Activated naive CD4-positive, alpha-beta T cell treated with anti-CD3 and anti-CD28 coated beads, Interleukin-2, amount 10 ng/mL, durations not matched to agents 7 days and 5 days (primary cell): ENCODE results near the gene PEX6.

Experiments used
- CTCF ChIA-PET: fragments of 350-600 bp; sonication (Branson Sonifier 250); formaldehyde crosslinking; loops from one replicate; lab custom pipeline; 2021; ENCODE audit warnings: antibody characterized with exemption; lab: Charles Lee
- DNase-seq: peaks from one replicate; pipeline ENCODE4 v3.0.0-alpha.2; 2020
- H3K27ac Mint-ChIP-seq: one replicate; pipeline ENCODE4 v1.8.0; 2021; ENCODE audit warnings: mild to moderate bottlenecking, moderate library complexity, mixed read lengths
- H3K27me3 Mint-ChIP-seq: one replicate; pipeline ENCODE4 v1.8.0; 2021; ENCODE audit warnings: mild to moderate bottlenecking, mixed read lengths
- H3K36me3 Mint-ChIP-seq: one replicate; pipeline ENCODE4 v1.8.0; 2021; ENCODE audit warnings: mixed read lengths
- H3K4me1 Mint-ChIP-seq: one replicate; pipeline ENCODE4 v1.8.0; 2021; ENCODE audit warnings: mixed read lengths
- H3K4me3 Mint-ChIP-seq: one replicate; pipeline ENCODE4 v1.8.0; 2021; ENCODE audit warnings: mild to moderate bottlenecking, moderate library complexity, mixed read lengths
- H3K9me3 Mint-ChIP-seq: one replicate; pipeline ENCODE4 v1.8.0; 2021; ENCODE audit warnings: mixed read lengths

Gene PEX6, protein sequence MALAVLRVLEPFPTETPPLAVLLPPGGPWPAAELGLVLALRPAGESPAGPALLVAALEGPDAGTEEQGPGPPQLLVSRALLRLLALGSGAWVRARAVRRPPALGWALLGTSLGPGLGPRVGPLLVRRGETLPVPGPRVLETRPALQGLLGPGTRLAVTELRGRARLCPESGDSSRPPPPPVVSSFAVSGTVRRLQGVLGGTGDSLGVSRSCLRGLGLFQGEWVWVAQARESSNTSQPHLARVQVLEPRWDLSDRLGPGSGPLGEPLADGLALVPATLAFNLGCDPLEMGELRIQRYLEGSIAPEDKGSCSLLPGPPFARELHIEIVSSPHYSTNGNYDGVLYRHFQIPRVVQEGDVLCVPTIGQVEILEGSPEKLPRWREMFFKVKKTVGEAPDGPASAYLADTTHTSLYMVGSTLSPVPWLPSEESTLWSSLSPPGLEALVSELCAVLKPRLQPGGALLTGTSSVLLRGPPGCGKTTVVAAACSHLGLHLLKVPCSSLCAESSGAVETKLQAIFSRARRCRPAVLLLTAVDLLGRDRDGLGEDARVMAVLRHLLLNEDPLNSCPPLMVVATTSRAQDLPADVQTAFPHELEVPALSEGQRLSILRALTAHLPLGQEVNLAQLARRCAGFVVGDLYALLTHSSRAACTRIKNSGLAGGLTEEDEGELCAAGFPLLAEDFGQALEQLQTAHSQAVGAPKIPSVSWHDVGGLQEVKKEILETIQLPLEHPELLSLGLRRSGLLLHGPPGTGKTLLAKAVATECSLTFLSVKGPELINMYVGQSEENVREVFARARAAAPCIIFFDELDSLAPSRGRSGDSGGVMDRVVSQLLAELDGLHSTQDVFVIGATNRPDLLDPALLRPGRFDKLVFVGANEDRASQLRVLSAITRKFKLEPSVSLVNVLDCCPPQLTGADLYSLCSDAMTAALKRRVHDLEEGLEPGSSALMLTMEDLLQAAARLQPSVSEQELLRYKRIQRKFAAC

DNA sequence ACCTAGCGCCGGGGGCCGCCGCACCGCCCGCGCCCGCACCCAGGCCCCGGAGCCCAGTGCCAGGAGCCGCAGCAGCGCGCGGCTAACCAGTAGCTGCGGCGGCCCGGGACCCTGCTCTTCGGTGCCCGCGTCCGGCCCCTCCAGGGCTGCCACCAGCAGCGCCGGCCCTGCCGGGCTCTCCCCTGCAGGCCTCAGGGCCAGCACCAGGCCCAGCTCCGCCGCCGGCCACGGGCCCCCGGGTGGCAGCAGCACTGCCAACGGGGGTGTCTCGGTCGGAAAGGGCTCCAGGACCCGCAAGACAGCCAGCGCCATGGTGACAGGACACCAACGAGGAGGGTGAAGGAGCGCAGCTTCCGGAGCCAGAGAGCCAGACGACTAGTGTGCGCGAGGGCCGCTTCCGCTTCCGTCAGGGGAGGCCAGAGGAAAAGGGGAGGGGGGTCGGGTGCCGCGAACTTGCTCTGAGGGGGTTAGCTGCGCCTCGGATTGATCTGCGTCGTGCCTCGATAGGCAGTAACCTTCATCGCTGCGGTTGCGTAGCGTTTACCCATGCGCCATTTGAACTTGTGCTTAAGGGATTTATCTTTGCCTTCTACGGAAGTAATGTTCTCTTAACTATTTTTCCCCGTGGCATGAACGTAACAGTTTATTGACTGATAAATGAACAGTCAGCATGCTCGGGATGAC lies at the start of gene PEX6:
PEX6 (minus strand) TSS at position 343 of the 684 bp plus-strand sequence; CDS start at position 312, 31 bp downstream.
- no peaks in the 10 kb centered on the region for H3K9me3 Mint-ChIP-seq
- peaks cover 18% of the 10 kb centered on the region for H3K36me3 Mint-ChIP-seq
- CTCF ChIA-PET = interaction anchor here (0.9 to 1.1 kb wide), 5 partner anchors 23 to 78 kb away, joined by 3 to 4 read pairs (median 3); partner anchors contain the start of genes KLHDC3, MEA1 and PTCRA
- peaks cover 51% of the 10 kb centered on the region for H3K4me1 Mint-ChIP-seq
- H3K27me3 Mint-ChIP-seq = no peaks in the 10 kb centered on the region
- peak within 1 kb of the TSS; percentile 90 for H3K4me3 Mint-ChIP-seq
- peak within 1 kb of the TSS; percentile 99 for H3K27ac Mint-ChIP-seq
- peak; percentile 99 for DNase-seq

DNA sequence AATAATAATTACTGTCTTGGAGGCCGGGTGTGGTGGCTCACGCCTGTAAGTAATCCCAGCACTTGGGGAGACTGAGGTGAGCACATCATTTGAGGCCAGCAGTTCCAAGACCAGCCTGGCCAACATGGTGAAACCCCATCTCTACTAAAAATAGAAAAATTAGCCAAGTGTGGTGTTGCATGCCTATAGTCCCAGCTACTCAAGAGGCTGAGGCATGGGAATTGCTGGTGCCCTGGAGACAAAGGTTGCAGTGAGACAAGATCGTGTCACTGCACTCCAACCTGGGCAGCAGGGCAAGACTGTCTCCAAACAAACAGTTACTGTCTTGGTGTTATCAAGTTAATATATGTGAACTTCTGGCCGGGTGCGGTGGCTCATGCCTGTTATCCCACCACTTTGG lies 47.4 kb upstream of the PEX6 start:
- Mint-ChIP-seq H3K4me1 (peaks cover 16% of the 10 kb centered on the region), H3K9me3 (no peaks in the 10 kb centered on the region), H3K4me3 (no peak overlapping the region), H3K27ac (no peak overlapping the region), H3K36me3 (peaks cover 43% of the 10 kb centered on the region), H3K27me3 (no peaks in the 10 kb centered on the region)
- DNase-seq = no peak
- CTCF ChIA-PET = no interaction called here

DNA sequence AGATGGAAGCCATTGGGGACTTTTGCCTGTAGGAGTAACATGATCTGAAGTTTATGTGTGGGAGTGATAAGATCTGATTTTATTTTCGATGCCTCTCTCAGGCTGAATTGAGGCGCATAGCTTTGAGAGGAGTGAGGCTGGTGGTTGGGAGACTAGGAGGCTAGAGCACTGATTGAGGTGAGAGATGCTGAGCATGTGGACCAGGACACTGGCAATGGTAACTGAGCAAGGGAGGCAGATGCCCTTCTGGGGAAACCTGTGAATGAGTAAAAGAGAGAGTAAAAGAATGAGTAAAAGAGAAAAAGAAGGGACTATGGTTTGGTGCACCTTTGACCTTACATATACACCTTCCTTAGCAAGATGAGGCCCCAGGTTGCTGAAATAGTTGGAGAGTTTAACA lies 45.5 kb upstream of the PEX6 start:
- Mint-ChIP-seq H3K9me3 (no peaks in the 10 kb centered on the region), H3K4me1 (peaks cover 21% of the 10 kb centered on the region), H3K27ac (no peak overlapping the region), H3K27me3 (no peaks in the 10 kb centered on the region), H3K4me3 (peak overlapping the region; percentile 14), H3K36me3 (peaks cover 46% of the 10 kb centered on the region)
- DNase-seq = no peak
- CTCF ChIA-PET = interaction anchor here (2.0 kb wide), 1 partner anchor 119 kb away, joined by 11 read pairs; no protein-coding TSS in a partner anchor

DNA sequence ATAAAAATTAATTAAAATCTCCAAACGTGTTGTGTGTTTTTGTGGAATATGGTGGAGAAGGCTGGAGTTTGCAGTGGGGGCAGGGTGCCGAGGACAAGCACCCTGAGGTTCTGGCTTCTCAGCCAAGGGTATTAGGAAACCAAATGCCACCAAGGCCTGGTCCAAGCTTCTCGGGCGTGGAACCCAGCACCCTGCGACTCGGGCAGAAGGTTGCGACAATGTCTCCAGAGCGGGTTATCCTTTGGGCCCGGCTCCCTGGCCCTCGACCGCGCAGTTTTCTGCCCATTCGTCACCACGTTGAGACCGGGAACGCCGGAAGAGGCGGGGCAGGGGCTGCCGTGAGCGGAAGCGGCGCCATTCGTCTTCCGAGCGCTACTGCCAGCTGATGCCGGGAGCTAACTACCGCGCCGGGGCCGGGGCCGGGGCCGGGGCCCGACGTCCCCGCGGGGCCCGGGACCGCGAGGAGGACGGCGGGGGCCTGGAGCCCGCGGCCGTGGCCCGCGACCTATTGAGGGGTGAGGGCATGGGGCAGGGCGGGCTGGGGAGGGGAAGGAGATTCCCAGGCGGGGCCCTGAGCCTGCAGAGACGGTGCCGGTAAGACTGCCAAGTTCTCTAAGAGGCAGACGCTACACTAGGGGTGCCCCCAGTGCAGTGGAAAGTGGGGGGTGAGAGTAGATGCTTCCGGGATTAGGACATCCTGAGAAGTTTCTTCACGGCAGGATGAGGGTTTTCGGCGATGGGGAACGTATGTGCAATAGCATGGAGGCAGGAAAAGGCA lies 42.5 kb upstream of the PEX6 start, which contains the start of gene RRP36:
RRP36 (plus strand) TSS at position 354 of the 778 bp plus-strand sequence; CDS start at position 386, 32 bp downstream.
- H3K36me3 Mint-ChIP-seq = peaks cover 46% of the 10 kb centered on the region
- peaks cover 36% of the 10 kb centered on the region for H3K4me1 Mint-ChIP-seq
- H3K27me3 Mint-ChIP-seq = no peaks in the 10 kb centered on the region
- H3K9me3 Mint-ChIP-seq = no peaks in the 10 kb centered on the region
- CTCF ChIA-PET = interaction anchor here (3.1 kb wide), 1 partner anchor 121 kb away, joined by 12 read pairs; no protein-coding TSS in a partner anchor
- peak; percentile 75 for DNase-seq
- peak within 1 kb of the TSS; percentile 98 for H3K4me3 Mint-ChIP-seq
- peak within 1 kb of the TSS; percentile 93 for H3K27ac Mint-ChIP-seq

DNA sequence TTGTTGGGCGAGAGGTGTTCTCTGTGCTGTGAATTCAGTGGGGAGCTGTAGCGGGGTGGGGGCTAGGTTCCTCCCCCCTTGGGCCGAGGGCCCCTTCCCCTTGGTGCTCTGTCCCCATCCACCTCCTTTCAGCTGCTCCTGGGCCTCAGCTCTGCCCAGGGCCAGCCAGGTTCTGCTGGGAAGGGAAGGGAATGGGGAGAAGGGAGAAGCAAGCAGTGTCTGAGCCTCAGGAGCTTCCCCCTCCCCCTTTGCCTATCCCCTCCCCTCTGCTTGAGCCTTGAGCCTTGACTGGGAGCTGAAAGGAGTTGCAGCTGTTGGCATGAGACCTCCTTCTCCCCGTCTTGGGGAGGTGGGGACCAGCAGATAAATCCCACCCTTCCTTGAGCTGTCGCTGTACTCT lies 41.9 kb upstream of the PEX6 start:
- peak overlapping the region; percentile 98 for H3K4me3 Mint-ChIP-seq
- peaks cover 44% of the 10 kb centered on the region for H3K36me3 Mint-ChIP-seq
- CTCF ChIA-PET = interaction anchor here (0.5 to 3.1 kb wide), 2 partner anchors 16 to 122 kb away, joined by 3 to 12 read pairs; no protein-coding TSS in a partner anchor
- DNase-seq = no peak
- no peaks in the 10 kb centered on the region for H3K27me3 Mint-ChIP-seq
- no peak overlapping the region for H3K27ac Mint-ChIP-seq
- H3K9me3 Mint-ChIP-seq = no peaks in the 10 kb centered on the region
- H3K4me1 Mint-ChIP-seq = peaks cover 41% of the 10 kb centered on the region

DNA sequence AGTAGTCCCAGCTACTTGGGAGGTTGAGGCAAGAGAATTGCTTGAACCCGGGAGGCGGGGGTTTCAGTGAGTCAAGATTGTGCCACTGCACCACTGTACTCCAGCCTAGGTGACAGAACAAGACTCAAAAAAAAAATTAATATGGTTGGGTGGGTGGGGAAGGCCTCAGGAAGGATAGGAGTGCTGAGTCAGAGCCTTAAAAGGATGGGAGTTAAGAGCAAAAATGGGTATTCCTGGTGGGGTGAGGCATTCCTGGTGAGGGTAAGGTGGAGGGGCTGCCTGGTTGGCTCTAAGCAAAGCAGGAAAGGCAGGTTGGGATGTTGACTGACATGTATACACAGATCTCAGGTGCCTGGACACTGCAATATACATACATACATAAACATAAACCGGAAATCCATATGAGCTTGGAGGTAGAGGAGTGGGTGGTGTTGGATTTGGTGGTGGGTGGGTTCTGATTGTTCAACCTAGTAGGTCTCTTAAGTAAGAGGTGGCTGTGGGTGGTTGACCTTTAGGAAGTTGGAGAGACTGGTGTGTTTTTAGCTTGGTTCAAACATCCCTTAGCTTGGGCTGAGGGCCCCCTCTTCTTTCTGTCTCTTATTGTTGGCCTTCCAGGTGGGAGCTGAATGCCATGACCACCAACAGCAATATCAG lies 41.2 kb upstream of the PEX6 start:
- H3K27me3 Mint-ChIP-seq = no peaks in the 10 kb centered on the region
- H3K9me3 Mint-ChIP-seq = no peaks in the 10 kb centered on the region
- CTCF ChIA-PET = interaction anchor here (0.5 to 3.1 kb wide), 2 partner anchors 15 to 123 kb away, joined by 3 to 12 read pairs; no protein-coding TSS in a partner anchor
- no peak overlapping the region for H3K27ac Mint-ChIP-seq
- H3K4me3 Mint-ChIP-seq = peak overlapping the region; percentile 33
- peaks cover 41% of the 10 kb centered on the region for H3K36me3 Mint-ChIP-seq
- peaks cover 44% of the 10 kb centered on the region for H3K4me1 Mint-ChIP-seq
- no peak for DNase-seq

DNA sequence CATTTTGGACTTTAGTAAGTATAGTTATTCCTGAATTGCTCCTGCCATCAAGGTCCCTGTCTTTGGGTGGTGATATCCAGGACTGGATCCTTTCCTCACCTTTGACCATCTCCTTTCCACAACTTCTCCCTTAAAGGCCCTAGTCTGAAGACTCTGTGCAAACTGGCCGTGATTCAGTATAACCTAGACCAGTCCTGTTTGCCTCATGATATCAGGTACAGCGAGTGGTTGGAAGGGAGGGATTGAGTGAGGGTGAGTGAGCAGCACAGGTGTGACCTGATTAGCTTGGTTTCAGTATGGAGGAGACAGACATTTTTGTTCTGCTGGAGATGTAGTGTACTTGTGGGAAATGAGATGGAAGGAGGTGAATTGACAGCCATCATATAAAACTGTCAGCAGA lies 40.2 kb upstream of the PEX6 start:
- H3K27ac Mint-ChIP-seq = no peak overlapping the region
- no peaks in the 10 kb centered on the region for H3K27me3 Mint-ChIP-seq
- DNase-seq = no peak
- peaks cover 31% of the 10 kb centered on the region for H3K36me3 Mint-ChIP-seq
- peak overlapping the region; percentile 42 for H3K4me3 Mint-ChIP-seq
- CTCF ChIA-PET = interaction anchor here (3.1 kb wide), 1 partner anchor 124 kb away, joined by 12 read pairs; no protein-coding TSS in a partner anchor
- H3K4me1 Mint-ChIP-seq = peaks cover 48% of the 10 kb centered on the region
- no peaks in the 10 kb centered on the region for H3K9me3 Mint-ChIP-seq

DNA sequence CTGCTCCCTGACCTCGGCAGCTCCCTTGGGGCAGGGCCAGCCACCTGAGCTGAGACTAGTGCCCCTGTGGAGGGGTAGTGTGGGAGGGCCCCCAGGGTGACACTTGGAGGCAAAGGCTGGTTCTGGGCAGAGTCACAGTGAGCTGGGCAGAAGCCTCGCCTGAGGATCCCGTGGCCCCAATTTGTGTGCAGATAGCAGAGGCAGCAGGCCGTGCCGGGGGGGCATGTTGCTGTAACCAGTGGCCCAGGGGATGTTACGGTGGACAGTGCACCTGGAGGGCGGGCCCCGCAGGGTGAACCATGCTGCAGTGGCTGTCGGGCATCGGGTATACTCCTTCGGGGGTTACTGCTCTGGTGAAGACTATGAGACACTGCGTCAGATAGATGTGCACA lies 38.0 kb upstream of the PEX6 start:
- Mint-ChIP-seq H3K27me3 (no peaks in the 10 kb centered on the region), H3K27ac (no peak overlapping the region), H3K4me3 (no peak overlapping the region), H3K4me1 (peaks cover 56% of the 10 kb centered on the region), H3K36me3 (peaks cover 39% of the 10 kb centered on the region), H3K9me3 (no peaks in the 10 kb centered on the region)
- CTCF ChIA-PET = interaction anchor here (0.6 to 1.6 kb wide), 3 partner anchors 127 to 592 kb away, joined by 3 read pairs; no protein-coding TSS in a partner anchor
- no peak for DNase-seq

DNA sequence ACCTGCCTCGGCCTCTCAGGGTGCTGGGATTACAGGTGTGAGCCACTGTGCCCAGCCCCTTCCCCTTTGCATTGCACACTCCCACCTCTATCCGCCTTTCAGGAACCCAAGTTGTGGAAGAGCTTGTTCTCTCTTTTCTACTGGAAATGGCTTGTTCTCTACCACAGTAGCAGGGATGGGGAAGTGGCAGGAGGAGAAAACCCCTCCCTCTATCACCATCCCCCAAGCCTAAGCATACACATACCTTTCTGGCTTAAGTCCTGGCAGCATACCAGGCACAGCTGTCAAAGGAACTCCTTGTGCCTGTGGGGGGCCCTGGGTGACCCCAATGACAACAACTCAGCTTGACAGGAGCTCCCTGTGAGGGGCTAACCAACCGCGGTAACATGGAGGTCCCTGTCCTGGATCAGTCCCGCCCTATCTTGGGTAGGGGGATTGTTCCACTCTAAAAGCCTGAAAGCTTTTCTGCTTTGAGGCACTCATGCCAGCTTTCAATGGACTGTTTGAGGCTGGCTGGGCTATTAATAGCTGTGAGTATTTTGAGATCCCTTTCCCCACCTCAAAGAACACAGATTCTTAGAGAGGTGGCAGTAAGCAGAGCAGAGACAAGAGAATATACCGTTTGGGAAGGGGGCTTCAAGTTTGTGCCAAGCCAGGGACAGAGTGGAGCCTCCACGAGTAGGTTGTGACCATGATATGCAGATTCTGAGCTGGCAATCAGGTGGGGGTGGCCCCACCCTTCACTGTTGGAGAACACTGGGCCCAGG lies 37.4 kb upstream of the PEX6 start:
- peaks cover 59% of the 10 kb centered on the region for H3K4me1 Mint-ChIP-seq
- no peak overlapping the region for H3K27ac Mint-ChIP-seq
- CTCF ChIA-PET = interaction anchor here (1.2 to 1.6 kb wide), 3 partner anchors 128 to 491 kb away, joined by 3 read pairs; partner anchors contain the start of gene DNPH1

DNA sequence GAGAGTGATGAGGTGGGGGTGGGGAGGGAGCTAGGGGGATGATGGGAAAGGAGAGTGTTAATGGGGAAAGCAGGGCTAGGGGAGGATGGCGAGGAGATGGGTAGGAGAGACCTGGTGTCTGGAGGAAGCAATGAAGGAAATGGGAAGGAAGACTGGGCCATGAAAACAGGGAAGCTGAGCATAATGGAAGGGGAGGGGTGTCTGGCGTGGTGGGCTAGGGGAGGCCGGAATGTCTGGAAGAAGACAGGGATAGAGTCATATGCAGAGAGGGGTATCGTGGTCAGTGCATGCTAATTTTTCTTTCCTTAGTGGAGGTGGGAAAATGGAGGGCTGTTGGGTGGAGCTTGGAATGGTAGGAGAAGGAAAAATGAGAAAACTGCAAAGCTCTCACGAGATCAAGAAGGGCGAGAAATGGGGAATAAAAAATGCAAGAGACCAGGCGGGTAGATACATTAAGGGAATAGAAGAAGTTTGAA lies 35.5 kb upstream of the PEX6 start:
- no peak for DNase-seq
- H3K4me1 Mint-ChIP-seq = peaks cover 57% of the 10 kb centered on the region
- peak overlapping the region; percentile 84 for H3K27ac Mint-ChIP-seq
- H3K4me3 Mint-ChIP-seq = peak overlapping the region; percentile 87
- peaks cover 45% of the 10 kb centered on the region for H3K36me3 Mint-ChIP-seq
- no peaks in the 10 kb centered on the region for H3K9me3 Mint-ChIP-seq
- H3K27me3 Mint-ChIP-seq = no peaks in the 10 kb centered on the region
- CTCF ChIA-PET = interaction anchor here (0.9 to 1.3 kb wide), 3 partner anchors 35 to 215 kb away, joined by 3 read pairs; partner anchors contain the start of genes DNPH1 and PEX6

More for the DNA sequence above, 37.4 kb upstream of the PEX6 start:
- DNase-seq = no peak
- H3K36me3 Mint-ChIP-seq = peaks cover 44% of the 10 kb centered on the region
- H3K27me3 Mint-ChIP-seq = no peaks in the 10 kb centered on the region
- no peaks in the 10 kb centered on the region for H3K9me3 Mint-ChIP-seq
- H3K4me3 Mint-ChIP-seq = peak overlapping the region; percentile 39

DNA sequence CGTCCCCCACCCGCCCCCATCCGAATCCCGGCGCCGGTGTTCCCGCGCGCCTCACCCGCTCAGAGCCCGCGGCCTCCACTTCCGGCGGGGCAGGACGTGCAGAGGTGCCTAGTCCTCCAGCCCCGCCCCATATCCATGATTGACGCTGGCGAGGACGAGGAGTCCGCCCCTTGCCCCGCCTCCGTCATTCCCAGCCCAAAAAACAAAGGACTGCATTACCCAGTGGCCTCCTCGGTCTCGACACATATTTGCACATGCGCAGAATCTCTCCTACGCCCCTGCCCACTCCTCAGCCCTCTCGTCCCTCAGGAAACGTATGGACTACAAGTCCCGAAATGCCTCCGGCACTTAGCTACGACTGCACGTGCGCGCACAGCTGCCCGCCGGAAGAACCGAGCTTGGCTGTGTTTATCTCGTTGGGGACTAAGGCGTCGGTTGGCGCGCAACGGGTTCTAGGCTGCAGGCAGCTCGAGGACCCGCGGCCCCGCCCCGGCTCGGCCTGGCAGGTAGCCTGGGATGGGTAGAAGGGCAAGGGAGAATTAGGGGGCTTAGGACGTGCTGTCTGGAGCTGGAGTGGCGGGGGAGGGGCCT lies 35.0 kb upstream of the PEX6 start, which contains the start of the genes KLHDC3 and MEA1:
KLHDC3 (plus strand) TSS at position 407 of the 591 bp plus-strand sequence. CDS start 2,944 bp downstream, outside the sequence.
MEA1 (minus strand) TSS at position 104 of the 591 bp plus-strand sequence. CDS start 133 bp downstream, outside the sequence.
- H3K27ac Mint-ChIP-seq = peak within 1 kb of the TSS; percentile 84
- no peaks in the 10 kb centered on the region for H3K9me3 Mint-ChIP-seq
- no peaks in the 10 kb centered on the region for H3K27me3 Mint-ChIP-seq
- H3K4me3 Mint-ChIP-seq = peak within 1 kb of the TSS; percentile 87
- peak; percentile 100 for DNase-seq
- H3K36me3 Mint-ChIP-seq = peaks cover 47% of the 10 kb centered on the region
- CTCF ChIA-PET = interaction anchor here (0.9 to 1.8 kb wide), 4 partner anchors 30 to 41 kb away, joined by 3 to 4 read pairs (median 3); partner anchors contain the start of genes PEX6 and PPP2R5D
- peaks cover 57% of the 10 kb centered on the region for H3K4me1 Mint-ChIP-seq
